ENCODE results near the gene BUB3. TPM values are rescaled to one million over a fixed set of nuclear protein-coding genes. Genes with fewer than 3 reads are reported as not detected.

The BUB3 gene
- total and polyA plus RNA-seq, 2 of the 13 experiments (the other 11 are each of a cell fraction or from before 2014, with no cell fraction given) = 174 to 188 TPM

DNA sequence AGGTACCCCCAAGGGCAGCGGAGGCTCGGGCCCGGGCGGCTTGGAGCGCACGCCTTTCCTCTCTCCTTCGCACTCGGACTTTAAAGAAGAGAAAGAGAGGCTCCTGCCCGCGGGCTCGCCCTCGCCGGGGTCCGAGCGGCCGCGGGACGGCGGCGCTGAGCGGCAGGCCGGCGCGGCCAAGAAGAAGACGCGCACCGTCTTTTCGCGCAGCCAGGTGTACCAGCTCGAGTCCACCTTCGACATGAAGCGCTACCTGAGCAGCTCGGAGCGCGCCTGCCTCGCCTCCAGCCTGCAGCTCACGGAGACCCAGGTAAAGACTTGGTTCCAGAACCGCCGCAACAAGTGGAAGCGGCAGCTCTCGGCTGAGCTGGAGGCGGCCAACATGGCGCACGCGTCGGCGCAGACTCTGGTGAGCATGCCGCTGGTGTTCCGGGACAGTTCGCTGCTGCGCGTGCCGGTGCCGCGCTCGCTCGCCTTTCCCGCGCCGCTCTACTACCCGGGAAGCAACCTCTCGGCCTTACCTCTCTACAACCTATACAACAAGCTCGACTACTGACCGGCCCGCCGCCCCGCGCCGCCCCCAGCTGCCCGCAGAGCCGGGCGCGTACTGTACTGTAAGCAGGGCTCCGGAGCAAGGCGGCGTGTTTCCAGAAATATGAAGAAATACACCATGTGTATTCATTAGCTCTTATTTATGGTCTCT, 4.5 kb upstream of the BUB3 start (continued):
- TF ChIP-seq, protein P1, sequence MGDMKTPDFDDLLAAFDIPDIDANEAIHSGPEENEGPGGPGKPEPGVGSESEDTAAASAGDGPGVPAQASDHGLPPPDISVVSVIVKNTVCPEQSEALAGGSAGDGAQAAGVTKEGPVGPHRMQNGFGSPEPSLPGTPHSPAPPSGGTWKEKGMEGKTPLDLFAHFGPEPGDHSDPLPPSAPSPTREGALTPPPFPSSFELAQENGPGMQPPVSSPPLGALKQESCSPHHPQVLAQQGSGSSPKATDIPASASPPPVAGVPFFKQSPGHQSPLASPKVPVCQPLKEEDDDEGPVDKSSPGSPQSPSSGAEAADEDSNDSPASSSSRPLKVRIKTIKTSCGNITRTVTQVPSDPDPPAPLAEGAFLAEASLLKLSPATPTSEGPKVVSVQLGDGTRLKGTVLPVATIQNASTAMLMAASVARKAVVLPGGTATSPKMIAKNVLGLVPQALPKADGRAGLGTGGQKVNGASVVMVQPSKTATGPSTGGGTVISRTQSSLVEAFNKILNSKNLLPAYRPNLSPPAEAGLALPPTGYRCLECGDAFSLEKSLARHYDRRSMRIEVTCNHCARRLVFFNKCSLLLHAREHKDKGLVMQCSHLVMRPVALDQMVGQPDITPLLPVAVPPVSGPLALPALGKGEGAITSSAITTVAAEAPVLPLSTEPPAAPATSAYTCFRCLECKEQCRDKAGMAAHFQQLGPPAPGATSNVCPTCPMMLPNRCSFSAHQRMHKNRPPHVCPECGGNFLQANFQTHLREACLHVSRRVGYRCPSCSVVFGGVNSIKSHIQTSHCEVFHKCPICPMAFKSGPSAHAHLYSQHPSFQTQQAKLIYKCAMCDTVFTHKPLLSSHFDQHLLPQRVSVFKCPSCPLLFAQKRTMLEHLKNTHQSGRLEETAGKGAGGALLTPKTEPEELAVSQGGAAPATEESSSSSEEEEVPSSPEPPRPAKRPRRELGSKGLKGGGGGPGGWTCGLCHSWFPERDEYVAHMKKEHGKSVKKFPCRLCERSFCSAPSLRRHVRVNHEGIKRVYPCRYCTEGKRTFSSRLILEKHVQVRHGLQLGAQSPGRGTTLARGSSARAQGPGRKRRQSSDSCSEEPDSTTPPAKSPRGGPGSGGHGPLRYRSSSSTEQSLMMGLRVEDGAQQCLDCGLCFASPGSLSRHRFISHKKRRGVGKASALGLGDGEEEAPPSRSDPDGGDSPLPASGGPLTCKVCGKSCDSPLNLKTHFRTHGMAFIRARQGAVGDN (CRISPR knock-in tag; IDR thresholded peaks at IDR 0.05) = peak; percentile 74
- TF ChIP-seq HNRNPLL (IDR thresholded peaks at IDR 0.05; ENCODE audit: low read depth, low read length, poor library complexity, severe bottlenecking) (no peak), SMAD1 (CRISPR knock-in tag; IDR thresholded peaks at IDR 0.05; ENCODE audit: borderline replicate concordance, low read depth) (no peak), ZNF713 (CRISPR knock-in tag; IDR thresholded peaks at IDR 0.05) (no peak), ZNF484 (CRISPR knock-in tag; IDR thresholded peaks at IDR 0.05; ENCODE audit: borderline replicate concordance, low read depth) (no peak), CBX2 (IDR thresholded peaks at IDR 0.05; ENCODE audit: low read depth, low read length) (no peak), CBX2 (CRISPR knock-in tag; IDR thresholded peaks at IDR 0.05; ENCODE audit: low read depth) (0 out of 2 replicates have a peak, but pooled peaks have one; percentile 31), ZNF678 (CRISPR knock-in tag; IDR thresholded peaks at IDR 0.05) (no peak), U2AF1 (optimal IDR thresholded peaks at IDR 0.05; ENCODE audit: low read depth, low read length) (no peak), GTF3A (CRISPR knock-in tag; conservative IDR thresholded peaks at IDR 0.05) (no peak), ZNF468 (CRISPR knock-in tag; IDR thresholded peaks at IDR 0.05) (no peak), MIXL1 (CRISPR knock-in tag; IDR thresholded peaks at IDR 0.05) (no peak), HOXA3 (CRISPR knock-in tag; IDR thresholded peaks at IDR 0.05) (0 out of 2 replicates have a peak, but pooled peaks have one; percentile 14), ZBTB38 (CRISPR knock-in tag; IDR thresholded peaks at IDR 0.05) (peak; percentile 56; the same call in 1 of the 2 replicates), SSRP1 (CRISPR knock-in tag; IDR thresholded peaks at IDR 0.05) (no peak), ZNF674 (CRISPR knock-in tag; IDR thresholded peaks at IDR 0.05; ENCODE audit: low read depth) (no peak), POLR2A (IDR thresholded peaks at IDR 0.05; ENCODE audit: insufficient read depth in 1 of 2, low read depth in 2 of 2, low read length in 2 of 2) (no peak), RAD21 (CRISPR knock-in tag; IDR thresholded peaks at IDR 0.05) (no peak)
- TF ChIP-seq, protein P2, sequence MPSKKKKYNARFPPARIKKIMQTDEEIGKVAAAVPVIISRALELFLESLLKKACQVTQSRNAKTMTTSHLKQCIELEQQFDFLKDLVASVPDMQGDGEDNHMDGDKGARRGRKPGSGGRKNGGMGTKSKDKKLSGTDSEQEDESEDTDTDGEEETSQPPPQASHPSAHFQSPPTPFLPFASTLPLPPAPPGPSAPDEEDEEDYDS (CRISPR knock-in tag; IDR thresholded peaks at IDR 0.05) = no peak
- TF ChIP-seq, protein P3, sequence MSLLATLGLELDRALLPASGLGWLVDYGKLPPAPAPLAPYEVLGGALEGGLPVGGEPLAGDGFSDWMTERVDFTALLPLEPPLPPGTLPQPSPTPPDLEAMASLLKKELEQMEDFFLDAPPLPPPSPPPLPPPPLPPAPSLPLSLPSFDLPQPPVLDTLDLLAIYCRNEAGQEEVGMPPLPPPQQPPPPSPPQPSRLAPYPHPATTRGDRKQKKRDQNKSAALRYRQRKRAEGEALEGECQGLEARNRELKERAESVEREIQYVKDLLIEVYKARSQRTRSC (CRISPR knock-in tag; IDR thresholded peaks at IDR 0.05; ENCODE audit: low read depth) = no peak
- TF ChIP-seq, protein P4, sequence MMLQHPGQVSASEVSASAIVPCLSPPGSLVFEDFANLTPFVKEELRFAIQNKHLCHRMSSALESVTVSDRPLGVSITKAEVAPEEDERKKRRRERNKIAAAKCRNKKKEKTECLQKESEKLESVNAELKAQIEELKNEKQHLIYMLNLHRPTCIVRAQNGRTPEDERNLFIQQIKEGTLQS (CRISPR knock-in tag; IDR thresholded peaks at IDR 0.05) = no peak

All from HepG2 (cell line).